Type B pancreatic cell (in vitro differentiated cells): ENCODE results near the gene MT3. TPM values are rescaled to one million over a fixed set of nuclear protein-coding genes. Genes with fewer than 3 reads are reported as not detected.
"Not testable (repeated sequence)": the region's sequence is repeated elsewhere in the genome, so short reads cannot be mapped to it uniquely, and the experiment has no call there.

Source experiments
- DNase-seq: peaks from one replicate; pipeline ENCODE4 v3.0.0; 2021; ENCODE audit warnings: mixed read lengths; ENCODE audit not compliant: unreplicated experiment; ENCODE audit errors: extremely low spot score
- H3K27ac Mint-ChIP-seq: 2 replicates; pipeline ENCODE4 v1.8.0; 2021; ENCODE audit warnings: mild to moderate bottlenecking, mixed read lengths
- H3K27me3 Mint-ChIP-seq: 2 replicates; pipeline ENCODE4 v1.8.0; 2021; ENCODE audit warnings: mixed read lengths
- H3K36me3 Mint-ChIP-seq: 2 replicates; pipeline ENCODE4 v1.8.0; 2021; ENCODE audit warnings: mixed read lengths
- H3K4me1 Mint-ChIP-seq: one replicate; pipeline ENCODE4 v1.8.0; 2021; ENCODE audit warnings: mixed read lengths; ENCODE audit not compliant: unreplicated experiment
- H3K4me3 Mint-ChIP-seq: 2 replicates; pipeline ENCODE4 v1.8.0; 2021; ENCODE audit warnings: mild to moderate bottlenecking, mixed read lengths
- H3K9me3 Mint-ChIP-seq: 2 replicates; pipeline ENCODE4 v1.8.0; 2021; ENCODE audit warnings: mixed read lengths
- total RNA-seq: library from RNA; stranded (reverse); gene quantifications from 2 replicates; pipeline ENCODE4 v1.2.1, GENCODE V29; 2021; ENCODE audit warnings: low replicate concordance
- TF ChIP-seq, protein P1 (sequence below): fragments of 200-600 bp; sonication (generic); conservative IDR thresholded peaks from 2 replicates; pipeline ENCODE4 v1.5.0; 2021; ENCODE audit warnings: antibody characterized with exemption, mild to moderate bottlenecking

MT3 gene
- total RNA-seq, 1 donor from 2014 or later = not detected

DNA sequence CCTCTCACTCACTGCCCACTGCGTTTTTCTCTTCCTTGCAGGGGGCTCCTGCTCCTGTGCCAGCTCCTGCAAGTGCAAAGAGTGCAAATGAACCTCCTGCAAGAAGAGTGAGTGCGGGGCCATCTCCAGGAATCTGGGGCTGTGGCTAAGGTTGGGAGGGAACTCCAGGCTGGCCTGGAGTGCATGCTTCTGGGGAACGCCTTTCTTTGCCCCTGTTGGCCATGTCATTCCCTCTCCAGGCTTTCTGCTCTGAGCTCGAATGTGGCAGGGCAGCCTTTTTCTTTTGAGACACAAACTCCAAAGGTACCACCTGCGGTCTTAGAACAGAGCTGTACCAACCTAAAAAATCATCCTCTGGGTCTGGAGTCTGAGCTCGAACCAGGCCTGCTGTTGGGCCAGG lies 28.8 kb downstream of the MT3 start:
- Mint-ChIP-seq H3K36me3 (peaks cover under 1% of the 10 kb centered on the region), H3K27me3 (peaks cover 91% of the 10 kb centered on the region), H3K9me3 (peaks cover 5% of the 10 kb centered on the region), H3K4me1 (no peaks in the 10 kb centered on the region), H3K4me3 (peak overlapping the region; percentile 82), H3K27ac (no peak overlapping the region)
- DNase-seq = no peak
- TF ChIP-seq, protein P1, sequence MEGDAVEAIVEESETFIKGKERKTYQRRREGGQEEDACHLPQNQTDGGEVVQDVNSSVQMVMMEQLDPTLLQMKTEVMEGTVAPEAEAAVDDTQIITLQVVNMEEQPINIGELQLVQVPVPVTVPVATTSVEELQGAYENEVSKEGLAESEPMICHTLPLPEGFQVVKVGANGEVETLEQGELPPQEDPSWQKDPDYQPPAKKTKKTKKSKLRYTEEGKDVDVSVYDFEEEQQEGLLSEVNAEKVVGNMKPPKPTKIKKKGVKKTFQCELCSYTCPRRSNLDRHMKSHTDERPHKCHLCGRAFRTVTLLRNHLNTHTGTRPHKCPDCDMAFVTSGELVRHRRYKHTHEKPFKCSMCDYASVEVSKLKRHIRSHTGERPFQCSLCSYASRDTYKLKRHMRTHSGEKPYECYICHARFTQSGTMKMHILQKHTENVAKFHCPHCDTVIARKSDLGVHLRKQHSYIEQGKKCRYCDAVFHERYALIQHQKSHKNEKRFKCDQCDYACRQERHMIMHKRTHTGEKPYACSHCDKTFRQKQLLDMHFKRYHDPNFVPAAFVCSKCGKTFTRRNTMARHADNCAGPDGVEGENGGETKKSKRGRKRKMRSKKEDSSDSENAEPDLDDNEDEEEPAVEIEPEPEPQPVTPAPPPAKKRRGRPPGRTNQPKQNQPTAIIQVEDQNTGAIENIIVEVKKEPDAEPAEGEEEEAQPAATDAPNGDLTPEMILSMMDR = no peak

- TF ChIP-seq, protein P1 = no peak
- peaks cover 8% of the 10 kb centered on the region for H3K9me3 Mint-ChIP-seq
- H3K4me1 Mint-ChIP-seq = no peaks in the 10 kb centered on the region
- no peak overlapping the region for H3K27ac Mint-ChIP-seq
- peaks cover 90% of the 10 kb centered on the region for H3K27me3 Mint-ChIP-seq
- DNase-seq = no peak
- H3K36me3 Mint-ChIP-seq = peaks cover 6% of the 10 kb centered on the region
- H3K4me3 Mint-ChIP-seq = no peak overlapping the region
These were observed 31.1 kb downstream of the MT3 start for GRCh38 chr16:56620339-56620897.

- H3K4me1 Mint-ChIP-seq, H3K36me3 Mint-ChIP-seq, H3K9me3 Mint-ChIP-seq, H3K27ac Mint-ChIP-seq, DNase-seq, H3K4me3 Mint-ChIP-seq: not testable (repeated sequence)
- peaks cover 93% of the 10 kb centered on the region for H3K27me3 Mint-ChIP-seq
These were observed 32.5 kb downstream of the MT3 start for GRCh38 chr16:56621665-56622445.

- not testable (repeated sequence) for H3K4me1 Mint-ChIP-seq, H3K36me3 Mint-ChIP-seq, H3K27ac Mint-ChIP-seq, DNase-seq, H3K9me3 Mint-ChIP-seq, H3K4me3 Mint-ChIP-seq
- peaks cover 86% of the 10 kb centered on the region for H3K27me3 Mint-ChIP-seq
These were observed 33.9 kb downstream of the MT3 start for GRCh38 chr16:56623184-56623583.

- Mint-ChIP-seq H3K36me3 (peaks cover 6% of the 10 kb centered on the region), H3K4me1 (peaks cover 5% of the 10 kb centered on the region), H3K4me3 (no peak overlapping the region), H3K9me3 (peaks cover 8% of the 10 kb centered on the region), H3K27me3 (peaks cover 85% of the 10 kb centered on the region), H3K27ac (no peak overlapping the region)
- DNase-seq = no peak
- TF ChIP-seq, protein P1 = no peak
These were observed 34.3 kb downstream of the MT3 start for GRCh38 chr16:56623637-56624036.

DNA sequence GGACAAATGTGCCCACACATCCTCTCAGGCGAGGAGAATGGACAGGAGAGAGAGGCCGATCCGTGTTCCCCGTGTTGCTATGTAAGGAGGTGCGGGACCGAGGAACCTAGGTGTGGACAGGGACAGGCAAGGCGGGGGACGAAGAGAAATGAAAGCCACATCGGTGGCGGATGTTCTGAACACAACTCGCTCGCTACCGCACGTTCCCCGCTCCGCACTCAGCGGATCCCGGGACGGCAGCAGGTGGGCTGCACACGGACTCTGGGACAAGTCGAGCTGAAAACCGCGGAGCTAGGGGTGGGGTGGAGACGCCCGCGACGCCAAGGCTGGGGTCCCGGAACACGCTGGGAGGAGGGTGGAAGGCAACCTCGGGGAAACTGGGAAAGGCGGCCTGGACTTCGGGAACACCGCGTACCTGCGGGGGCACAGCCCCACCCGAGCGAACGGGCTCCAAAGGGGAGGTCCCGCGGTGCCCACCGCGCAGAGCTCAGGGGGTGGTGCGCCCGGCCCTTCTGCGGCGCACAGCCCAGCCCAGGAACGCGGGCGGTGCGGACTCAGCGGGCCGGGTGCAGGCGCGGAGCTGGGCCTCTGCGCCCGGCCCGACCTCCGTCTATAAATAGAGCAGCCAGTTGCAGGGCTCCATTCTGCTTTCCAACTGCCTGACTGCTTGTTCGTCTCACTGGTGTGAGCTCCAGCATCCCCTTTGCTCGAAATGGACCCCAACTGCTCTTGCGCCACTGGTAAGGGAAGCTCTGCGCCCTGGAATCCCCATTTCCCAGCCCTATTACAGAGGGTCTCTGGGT lies 36.0 kb downstream of the MT3 start, which contains the start of gene MT1E:
Gene MT1E (plus strand): TSS at position 642 of the 803 bp plus-strand sequence. CDS start 71 bp downstream, at position 713.
- Mint-ChIP-seq H3K4me1 (peaks cover 6% of the 10 kb centered on the region), H3K4me3 (peak within 1 kb of the TSS; percentile 86), H3K36me3 (peaks cover 6% of the 10 kb centered on the region), H3K9me3 (peaks cover 8% of the 10 kb centered on the region), H3K27me3 (peaks cover 85% of the 10 kb centered on the region), H3K27ac (no peak within 1 kb of the TSS)
- no peak for DNase-seq
- TF ChIP-seq, protein P1 = no peak
